HS-27A (cell line): ENCODE results near the gene PLCB1.

ENCODE experiments used
- DNase-seq: peaks from one replicate; pipeline ENCODE4 v3.0.0-alpha.2; 2012; ENCODE audit warnings: low read depth, missing footprints

Gene PLCB1

DNA sequence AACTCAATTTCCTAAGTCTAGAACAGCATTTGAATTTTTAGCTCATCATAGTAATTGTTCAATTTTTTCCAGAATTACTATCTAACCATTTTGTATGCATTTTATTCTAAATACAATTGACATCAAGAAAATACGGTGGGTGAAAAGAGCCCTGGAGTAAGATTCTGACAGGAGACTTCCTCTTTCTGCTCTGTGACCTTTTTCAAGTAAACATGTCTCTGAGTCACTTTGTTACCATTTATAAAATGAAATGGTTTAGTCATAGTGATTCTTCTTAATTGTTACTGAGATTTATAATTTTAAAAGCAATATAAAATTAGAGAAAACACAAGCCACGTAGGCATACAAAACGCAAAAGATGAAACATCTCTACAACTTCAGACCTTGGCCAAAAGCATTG lies 80.2 kb downstream of the PLCB1 start:
- no peak for DNase-seq

DNA sequence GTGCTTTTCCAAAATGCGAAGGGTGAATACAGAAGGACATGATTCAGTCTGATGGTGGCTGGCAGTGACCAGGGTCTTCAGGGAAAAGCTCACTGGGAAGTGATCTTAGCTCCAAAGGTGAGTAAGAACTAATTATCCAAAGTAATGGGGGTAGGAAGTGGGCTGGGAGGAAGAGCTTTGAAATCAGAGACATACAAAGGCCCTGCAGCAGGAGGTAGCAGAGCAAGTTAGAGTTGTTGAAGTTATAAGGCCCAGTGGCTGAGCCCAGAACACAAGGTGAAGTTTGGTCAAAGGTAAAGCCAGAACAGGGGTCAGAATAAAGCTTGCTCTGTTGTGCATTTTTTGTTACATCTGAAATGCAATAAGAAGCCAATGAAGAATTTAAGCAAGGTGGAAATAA lies 81.2 kb downstream of the PLCB1 start:
- DNase-seq = no peak

DNA sequence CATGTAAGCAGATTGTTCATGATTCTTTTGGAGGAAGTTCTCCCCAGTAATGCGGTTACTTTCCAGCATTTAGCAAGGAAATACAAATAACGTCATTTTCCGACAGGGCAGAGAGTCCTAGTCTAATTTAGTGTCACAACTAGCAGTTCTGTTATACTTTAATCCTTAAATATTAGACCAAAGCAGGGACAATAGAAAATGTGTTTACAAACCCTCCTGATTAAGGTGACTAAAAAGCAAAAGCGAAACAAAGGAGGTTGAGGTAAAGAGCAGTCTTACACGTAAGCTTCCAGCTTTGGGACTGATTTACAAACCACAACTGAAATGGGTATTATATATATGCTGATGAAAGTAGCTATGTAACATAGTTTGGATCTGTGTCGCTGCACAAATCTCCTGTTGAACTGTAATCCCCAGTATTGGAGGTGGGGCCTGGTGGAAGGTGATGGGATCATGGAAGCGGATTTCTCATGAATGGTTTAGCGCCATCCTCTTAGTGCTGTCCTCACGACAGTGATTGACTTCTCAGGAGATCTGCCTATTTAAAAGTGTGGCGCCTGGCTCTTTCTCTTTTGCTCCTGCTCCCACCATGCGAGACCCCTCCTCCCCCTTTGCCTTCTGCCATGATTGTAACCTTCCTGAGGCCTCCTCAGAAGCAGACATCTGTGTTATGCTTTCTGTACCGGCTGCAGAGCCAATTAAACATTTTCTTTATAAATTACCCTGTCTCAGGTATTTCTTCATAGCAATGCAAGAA lies 81.9 kb downstream of the PLCB1 start:
- no peak for DNase-seq

DNA sequence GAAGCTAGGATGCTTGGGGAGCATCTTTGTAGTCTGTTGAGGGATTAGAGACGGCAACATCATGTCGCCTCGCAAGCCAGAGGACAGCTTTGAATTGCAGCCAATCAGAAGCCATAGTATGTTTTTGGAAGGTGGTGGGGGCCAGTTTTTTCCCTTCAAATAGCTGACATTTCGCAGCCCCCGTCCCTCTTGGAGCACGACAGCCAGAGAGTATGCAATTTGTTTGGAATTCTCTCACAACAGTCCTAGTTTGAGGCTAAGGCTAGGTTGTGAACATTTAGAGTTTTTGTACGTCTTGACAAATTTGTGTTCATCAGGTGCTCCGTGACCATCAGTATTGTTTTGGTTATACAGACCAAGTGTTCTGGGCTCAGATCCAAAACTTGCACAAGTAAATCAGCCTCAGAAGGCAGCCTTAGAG lies 83.3 kb downstream of the PLCB1 start:
- DNase-seq = no peak

DNA sequence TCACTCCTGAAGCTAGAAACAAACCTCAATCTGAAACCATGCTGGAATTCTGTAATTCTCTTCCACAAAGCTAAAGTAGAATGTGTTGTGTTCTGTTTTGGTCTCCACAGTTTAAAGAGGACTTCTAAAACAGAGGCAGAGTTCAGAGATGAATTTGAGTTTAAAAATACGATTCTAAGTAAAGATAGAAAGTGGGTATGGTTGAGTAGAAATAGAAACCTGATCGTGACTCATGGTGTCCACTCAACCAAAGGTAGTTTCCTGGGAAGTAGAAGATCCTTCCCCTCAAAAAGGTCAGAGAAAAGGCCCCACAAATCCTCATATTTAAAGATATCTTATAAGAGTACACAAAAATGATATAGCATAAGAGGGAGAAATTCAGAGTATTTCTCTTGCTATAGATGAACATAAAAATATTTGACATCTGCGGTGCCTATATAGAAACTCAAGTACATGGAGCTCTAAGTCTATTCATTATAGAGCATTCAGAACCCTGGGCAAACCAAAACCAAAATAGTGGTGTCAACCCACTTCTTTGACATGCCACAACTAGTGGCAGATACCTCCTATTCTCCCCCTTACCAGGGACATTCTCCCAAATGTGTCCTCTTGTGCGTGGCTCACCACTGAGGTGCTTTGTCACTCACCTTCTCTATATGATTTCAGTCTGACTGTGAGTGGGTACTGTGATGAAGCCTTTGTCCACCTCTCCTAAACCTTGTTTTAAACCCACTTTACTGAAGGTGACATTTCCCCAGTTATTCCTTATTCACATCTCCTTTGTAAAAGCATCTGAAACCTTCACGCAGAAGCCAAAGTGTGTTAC lies 84.5 kb downstream of the PLCB1 start:
- no peak for DNase-seq

DNA sequence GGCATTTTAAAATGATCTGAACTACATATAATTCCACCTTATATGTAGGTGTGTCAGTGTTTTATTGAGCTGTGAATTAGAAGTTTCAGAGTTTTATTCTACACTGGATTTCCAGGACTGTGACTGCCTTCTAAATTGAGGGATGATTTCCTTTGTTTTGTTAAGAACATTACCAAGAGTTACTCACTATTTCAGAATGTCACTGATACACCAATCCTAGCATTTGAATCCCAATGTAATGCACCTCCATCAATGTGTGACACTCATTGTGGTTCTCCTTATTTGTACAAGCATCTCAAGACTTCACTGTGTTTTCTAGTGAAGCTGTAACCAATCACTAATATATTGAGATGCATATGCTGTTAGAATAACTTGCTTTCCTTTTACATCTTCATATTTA lies 86.8 kb downstream of the PLCB1 start:
- DNase-seq = peak; percentile 64

DNA sequence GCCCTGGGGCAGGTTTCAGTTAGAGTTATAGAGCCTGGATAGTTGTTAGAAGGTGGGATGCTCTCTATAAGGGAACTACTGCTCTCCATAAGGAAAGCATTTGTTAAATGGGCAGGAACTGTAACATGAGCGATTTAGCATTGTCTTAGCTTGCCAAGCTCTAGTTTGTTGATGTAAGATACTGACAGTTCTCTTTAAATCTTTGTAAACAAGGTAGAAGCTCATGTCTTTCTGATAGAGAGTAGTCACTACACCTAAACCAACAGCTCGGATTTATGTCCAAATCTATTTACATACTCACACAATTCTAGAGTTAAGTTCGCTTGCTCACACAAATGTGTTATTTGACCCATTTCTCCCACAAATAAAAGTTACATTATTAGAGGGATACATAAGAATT lies 87.3 kb downstream of the PLCB1 start:
- DNase-seq = no peak

DNA sequence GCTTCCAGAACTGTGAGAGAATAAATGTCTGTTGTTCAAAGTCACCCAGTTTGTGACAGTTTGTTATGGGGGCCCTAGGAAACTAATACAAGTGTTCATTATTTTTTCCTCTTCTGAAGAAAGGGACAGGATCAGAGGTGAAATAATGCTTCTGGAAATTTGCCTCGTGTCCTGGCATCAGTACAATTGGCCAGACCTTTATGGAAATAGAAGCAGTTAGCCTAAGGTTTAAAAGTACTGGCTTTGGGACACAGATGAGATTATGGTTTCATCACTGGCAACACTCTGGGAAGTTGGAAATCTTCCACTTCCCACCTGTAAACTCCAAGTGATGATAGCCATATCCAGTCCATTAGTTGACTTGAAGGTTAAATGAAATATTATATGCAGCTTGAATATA lies 88.7 kb downstream of the PLCB1 start:
- DNase-seq = no peak

DNA sequence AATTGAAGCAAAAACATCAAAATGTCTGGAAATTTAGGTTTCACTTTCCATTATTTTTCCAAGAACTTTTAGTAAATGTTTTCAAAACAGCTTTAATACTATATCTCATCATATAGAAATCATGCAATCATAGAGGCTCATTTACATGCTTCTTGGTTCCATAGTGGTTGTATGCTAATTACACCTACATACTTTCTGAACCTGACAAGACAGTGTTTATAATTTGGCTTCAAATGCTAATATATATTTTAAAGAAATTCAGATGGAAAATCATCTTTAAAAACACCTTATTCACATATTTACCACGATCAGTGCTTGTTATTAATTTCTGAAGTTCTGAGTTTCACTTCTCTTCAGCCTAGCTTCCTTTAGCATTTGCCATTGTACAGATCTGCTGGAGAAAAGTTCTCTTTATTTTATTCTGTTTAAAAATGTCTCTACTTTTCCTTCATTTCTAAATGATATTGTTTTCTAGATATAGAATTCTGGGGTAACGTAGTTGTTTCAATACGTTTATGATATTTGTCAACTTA lies 89.9 kb downstream of the PLCB1 start:
- DNase-seq = no peak

DNA sequence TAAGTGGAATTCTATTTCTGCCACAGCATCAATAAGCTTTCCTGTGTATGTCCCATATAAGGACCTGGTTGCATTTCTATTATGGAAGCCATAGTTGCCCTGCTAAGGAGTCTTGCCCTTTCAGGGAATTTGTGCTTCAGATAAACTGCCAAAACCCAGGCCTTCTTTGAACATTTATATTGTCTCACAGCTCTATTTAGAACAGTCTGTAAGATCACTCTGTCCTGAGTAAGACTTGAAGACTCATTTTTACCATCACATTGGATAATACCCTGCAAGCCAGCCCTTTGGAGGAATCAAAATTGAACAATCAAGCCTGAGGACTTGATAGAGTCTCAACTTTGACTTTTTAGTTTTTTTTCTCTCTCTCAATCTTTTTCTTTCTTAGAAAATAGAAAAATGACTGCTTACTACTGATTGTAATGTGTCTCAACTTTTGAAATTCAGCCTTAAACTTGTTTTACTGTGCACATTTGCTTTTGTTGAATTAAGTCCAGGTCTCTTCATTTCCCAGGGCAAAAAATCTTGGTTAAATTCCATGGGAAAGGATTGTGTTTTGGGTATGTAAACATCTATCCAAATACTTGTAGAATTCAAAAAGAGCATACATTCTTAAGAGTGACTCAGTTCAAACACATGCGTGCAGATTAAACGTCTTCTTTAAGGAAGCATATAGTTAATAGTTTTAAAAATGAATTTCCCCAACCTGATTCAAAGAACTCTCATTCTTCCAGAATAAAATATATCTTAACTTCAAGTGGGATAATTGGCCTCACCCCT lies 91.2 kb downstream of the PLCB1 start:
- peak; percentile 77 for DNase-seq

DNA sequence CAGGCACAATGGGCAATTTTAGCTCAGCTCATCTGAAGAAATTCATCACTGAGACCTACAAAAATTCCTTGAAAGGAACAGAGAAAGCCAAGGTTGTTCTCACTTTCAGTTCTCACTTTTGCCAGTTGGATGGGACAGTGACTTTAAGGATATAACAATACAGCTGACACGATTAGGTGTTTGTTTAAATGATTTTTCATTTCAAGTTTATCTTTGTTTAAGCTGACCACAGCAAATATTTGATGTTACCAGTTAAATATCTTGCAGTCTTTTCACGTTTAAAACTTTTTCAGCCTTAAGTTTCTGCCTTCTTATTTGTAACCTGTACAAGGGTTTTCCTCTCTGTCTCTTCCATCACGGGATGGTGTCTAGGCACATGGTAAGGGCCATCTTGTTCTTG lies 93.6 kb downstream of the PLCB1 start:
- no peak for DNase-seq

DNA sequence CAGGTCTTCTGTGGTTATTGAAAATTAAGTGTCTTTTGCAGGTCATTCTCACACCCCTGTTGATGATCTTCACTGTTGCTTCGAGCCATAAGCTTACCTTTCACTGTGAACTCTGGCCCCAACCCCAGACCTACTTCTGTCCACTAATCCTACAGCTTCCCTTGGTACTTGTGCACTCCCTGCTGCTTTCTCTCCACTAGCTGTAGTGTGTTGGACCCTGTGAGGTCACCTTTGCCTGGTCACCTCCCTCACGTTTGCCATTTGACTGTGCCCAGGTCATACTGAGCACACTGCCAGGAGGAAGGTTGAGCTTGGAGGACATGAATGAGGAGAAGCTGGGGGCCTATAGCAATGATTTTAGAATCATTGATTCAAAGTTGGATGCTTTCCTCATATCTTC lies 94.0 kb downstream of the PLCB1 start:
- no peak for DNase-seq

DNA sequence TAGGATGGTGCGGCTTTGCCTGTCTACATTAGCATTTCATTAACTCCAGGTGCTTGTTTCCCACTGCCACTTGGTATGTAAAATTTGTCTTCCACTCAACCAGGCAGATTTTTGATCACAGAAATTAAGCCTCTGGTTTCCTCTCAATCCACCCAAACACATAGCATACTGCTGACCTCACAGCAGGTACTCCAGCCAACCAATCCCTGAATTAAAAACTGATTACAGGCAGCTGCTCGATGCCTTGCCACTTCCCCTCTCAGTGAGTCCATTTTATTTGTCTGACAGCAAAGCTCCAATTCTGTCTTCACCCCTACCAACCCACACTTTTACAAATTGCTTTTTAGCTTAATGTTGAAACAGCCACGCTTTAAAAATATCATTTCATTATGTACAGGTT lies 95.2 kb downstream of the PLCB1 start:
- DNase-seq = no peak

DNA sequence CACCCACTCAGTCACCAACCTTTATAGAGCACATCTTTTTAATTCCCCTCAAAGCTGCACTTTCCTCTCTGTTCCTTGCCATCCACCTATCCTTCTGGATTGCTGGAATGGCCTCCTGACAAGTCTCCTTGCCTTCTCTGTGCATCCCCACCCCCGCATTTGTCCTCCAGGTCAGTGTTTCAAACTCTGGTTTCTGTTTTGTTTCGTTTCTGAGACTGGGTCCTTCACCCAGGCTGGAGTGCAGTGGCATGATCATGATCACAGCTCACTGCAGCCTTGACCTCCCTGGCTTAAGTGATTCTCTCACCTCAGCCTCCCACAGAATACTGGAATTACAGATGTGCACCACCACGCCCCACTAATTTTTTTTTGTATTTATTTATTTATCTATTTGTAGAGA lies 96.2 kb downstream of the PLCB1 start:
- no peak for DNase-seq

DNA sequence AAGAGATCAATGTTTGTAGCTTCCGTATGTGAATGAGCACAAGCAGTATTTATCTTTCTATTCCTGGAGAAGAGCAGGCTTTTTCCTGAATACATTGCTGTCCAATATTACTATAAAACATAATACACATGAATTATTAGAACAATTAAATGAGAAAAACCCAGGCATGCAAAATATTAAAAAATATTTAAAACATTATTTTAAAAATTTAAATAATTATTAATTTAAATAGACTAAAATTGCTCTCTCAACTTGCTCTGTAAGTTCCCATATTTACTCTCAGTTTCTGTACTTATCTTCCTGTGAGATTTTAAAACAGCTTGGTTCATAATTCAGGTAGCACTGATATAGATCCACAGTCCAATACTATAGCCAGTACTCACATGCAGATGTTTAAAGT lies 97.0 kb downstream of the PLCB1 start:
- no peak for DNase-seq

DNA sequence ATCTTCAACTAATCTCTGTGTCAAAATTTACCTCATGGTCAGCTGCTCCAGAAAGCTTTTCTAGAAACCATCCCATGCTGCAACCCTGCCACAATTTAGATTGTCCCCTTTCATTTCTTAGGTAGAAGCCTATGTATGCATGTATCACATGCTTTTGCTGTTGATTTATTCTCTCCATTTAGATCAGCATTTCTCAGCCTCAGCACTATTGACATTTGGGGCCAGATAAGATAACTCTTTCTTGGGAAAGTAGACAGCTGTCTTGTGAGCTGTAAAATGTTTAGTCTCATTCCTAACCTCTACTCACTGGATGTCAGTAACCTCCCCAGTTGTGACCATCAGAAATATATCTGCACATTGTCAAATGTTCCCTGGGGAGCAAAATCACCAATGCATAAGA lies 99.0 kb downstream of the PLCB1 start:
- no peak for DNase-seq

DNA sequence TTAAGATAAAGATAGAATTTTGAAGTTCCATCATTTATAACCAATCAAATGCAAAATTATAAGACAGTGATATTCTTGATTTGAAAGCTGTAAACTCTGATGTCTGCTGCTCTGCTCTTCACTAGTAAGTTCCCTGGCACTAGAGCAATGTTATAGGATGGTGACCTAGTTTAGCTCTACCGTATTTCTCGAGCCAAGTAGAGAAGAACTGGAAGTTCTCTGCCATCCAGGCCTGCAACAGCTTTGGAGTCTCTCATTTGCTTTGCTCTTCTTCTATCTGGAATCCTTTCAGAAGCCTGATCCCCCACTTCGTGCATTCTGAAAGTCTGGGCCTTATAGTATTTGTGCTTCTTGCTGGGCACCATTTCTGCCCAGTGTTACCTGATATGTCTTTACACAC lies 100.3 kb downstream of the PLCB1 start:
- no peak for DNase-seq

DNA sequence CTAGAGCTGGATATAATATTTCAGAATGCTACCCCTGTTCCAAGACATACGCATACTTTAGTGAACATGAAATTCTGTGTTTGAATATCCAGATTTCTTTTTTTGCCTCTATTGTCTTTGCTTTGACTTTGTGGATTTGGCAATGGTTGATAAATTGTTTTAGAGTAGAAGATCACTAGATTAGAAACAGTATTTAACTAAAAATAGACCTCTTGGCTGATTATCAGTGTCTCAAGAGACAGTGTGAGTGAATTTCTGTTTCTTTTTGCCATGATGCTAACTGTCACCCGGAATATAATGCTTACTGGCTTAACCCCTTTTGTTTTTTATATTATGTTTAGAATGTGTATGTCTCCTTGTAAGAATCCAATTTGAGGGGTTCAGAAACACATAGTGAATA lies 102.5 kb downstream of the PLCB1 start:
- no peak for DNase-seq

DNA sequence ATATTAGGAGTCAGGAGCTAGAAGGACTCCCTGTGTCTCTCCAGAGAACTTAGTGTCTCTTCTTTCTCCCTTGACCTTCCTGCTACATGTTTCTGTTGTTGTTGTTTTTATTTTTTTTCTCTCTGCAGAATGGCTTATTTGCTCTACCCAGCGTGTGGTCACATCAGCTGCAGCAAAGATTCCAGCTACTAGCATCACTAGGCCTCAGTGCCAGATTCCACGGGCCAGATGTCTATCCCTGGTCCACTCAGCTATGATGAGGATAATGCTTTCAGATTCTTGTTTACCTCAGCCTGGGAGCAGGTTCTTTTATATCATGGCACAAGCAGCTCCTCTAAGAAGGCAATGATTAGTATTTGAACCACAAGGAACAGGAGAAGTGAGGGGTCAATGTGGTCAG lies 110.0 kb downstream of the PLCB1 start:
- no peak for DNase-seq

DNA sequence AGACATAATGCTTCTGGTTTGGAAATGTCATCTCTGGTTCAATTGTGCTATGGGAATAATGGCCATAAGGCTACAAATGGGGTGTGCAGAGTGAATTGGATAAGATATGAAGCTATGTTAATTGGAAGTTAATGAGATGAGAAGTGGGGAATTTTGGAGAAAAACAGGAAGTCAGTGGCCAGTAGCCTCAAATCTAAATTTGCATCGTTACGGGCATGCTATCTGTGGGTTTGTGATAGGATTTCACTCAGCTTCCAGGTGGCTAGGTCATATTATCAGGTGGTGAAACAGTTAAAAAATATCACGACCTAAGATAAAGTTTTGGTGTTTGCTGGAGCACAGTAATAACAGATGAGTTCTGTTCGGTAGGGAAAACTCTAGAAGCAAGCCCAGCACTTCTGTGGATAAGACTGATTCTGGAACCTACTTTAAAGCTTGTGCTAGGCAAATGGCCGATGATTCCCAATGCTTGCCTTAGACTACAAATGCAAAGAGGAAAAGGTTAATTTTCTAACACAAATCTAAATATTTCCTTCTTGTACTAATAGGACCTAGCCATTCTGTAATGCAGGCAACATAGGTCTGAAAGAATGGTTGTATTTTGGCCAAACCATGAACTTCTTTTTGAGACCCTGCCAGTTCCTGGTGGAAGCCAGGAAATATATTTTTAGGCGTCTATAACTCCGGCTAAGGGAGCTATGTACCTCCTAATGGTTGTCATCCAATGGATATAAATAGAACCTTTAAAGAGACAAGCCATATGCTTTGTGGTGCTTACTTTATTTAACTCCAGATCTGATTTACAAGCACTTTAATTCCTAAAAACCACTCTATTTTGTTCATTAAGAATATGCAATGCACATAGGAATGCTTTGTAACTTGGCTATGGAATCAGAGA lies 111.0 kb downstream of the PLCB1 start:
- no peak for DNase-seq

DNA sequence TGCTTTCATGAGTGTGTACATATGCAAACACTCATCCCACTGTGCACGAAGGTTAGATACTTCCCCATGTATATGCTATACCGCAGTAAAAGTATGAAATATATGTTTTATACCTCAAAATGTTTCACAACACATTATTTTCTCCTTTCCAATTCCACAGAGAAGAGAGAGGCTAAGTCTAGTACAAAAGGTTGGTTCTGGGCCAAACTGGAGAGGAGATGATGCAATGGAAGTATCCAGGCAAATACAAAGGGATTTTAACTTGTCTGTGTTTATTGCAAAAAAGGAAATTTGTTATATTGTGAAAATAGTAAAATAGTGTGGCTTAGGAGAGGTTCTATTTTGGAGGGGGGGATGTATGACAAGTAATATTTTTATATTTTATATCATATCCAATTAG lies 112.6 kb downstream of the PLCB1 start:
- peak; percentile 9 for DNase-seq

DNA sequence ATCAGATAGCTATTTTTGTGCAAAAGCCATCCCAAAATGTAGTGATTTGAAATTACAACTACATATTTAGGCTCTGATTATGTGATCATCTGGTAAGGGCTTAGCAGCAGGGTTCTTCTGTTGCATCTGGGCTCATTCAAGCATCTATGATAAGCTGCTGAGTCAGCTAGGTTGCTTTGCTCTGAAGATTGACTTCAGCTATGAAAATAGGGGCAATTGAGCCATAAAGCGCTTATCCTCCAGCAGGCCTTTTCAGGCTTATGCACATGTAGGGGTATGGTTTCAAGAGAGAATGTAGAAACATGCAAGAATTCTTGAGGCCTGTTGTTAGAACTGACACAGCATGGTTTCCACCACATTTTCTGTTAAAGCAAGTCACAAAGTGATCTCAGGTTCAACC lies 114.1 kb downstream of the PLCB1 start:
- DNase-seq = no peak
